Activated T-helper 1 cell treated with anti-CD3 and anti-CD28 coated beads, Interleukin-12 subunit alpha, Interleukin-12 subunit beta, Interleukin-2, Interleukin-4 antibody, amounts not matched to agents 30 ng/mL and 10 ng/mL and 1 ng/mL, durations not matched to agents 14 hours and 24 hours and 36 hours (primary cell): Measurements from ENCODE around the gene MAPK8IP3. TPM values are rescaled to one million over a fixed set of nuclear protein-coding genes. Genes with fewer than 3 reads are reported as not detected.
"Not testable (repeated sequence)": the region's sequence is repeated elsewhere in the genome, so short reads cannot be mapped to it uniquely, and the experiment has no call there.

Experiments
- DNase-seq: peaks from one replicate; pipeline ENCODE4 v3.0.0; 2021; ENCODE audit warnings: low spot score
- H3K27ac Mint-ChIP-seq: one replicate; pipeline ENCODE4 v1.8.0; 2021; ENCODE audit warnings: mild to moderate bottlenecking, mixed read lengths
- H3K27me3 Mint-ChIP-seq: one replicate; pipeline ENCODE4 v1.8.0; 2022; ENCODE audit warnings: mild to moderate bottlenecking, moderate library complexity, mixed read lengths; ENCODE audit not compliant: insufficient read depth
- H3K36me3 Mint-ChIP-seq: one replicate; pipeline ENCODE4 v1.8.0; 2021; ENCODE audit warnings: low read depth, mixed read lengths
- H3K4me1 Mint-ChIP-seq: one replicate; pipeline ENCODE4 v1.8.0; 2021; ENCODE audit warnings: low read depth, mixed read lengths
- H3K4me3 Mint-ChIP-seq: one replicate; pipeline ENCODE4 v1.8.0; 2021; ENCODE audit warnings: mild to moderate bottlenecking, moderate library complexity, mixed read lengths
- H3K9me3 Mint-ChIP-seq: one replicate; pipeline ENCODE4 v1.8.0; 2021; ENCODE audit warnings: mixed read lengths
- intact Hi-C: fragments of 100-400 bp; cut with micrococcal nuclease; formaldehyde crosslinking; loops from one replicate; pipeline ENCODE4 v1.15.1; 2024
- total RNA-seq: library from RNA; stranded (reverse); gene quantifications from 2 replicates; pipeline ENCODE4 v1.2.3, GENCODE V29; 2022

The MAPK8IP3 gene
- total RNA-seq, 1 donor from 2014 or later: 84.6 TPM

DNA sequence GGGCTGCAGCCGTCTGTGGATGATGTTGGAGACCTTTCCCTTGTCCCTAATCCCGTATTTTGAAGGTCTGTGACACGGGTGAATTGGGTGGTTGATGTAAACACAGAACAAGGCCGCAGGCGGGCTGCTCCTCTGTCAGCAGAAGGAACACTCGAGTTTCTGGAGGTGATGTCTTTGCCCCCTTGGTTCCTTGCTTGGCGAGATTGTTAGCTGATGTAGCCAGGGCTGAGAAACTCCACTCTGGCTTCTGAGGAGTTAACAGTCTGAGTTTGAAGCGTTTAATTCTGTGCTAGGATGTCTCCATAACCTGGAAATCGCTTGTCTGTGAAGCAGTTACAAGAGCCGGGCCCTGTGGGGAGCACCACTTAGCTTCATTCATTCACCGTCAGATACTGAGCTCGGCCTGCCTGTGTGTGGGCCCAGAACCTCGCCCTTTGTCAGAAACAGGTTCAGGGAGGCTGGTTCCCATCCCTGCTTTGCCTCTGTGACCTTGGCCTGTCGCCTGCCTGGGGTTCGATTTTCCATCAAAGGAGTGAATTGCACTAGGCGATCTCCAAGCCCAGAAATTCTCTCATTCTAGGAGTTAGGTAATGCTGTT lies 1.3 kb downstream of the MAPK8IP3 start:
- peak; percentile 5 for DNase-seq
- Mint-ChIP-seq H3K36me3 (peaks cover 16% of the 10 kb centered on the region), H3K9me3 (no peaks in the 10 kb centered on the region), H3K4me3 (peak overlapping the region; percentile 91), H3K27me3 (no peaks in the 10 kb centered on the region), H3K4me1 (peaks cover 28% of the 10 kb centered on the region), H3K27ac (peak overlapping the region; percentile 86)
- intact Hi-C loops: loop anchor here (5.0 to 10.0 kb wide), 2 partner anchors 65 to 292 kb away; partner anchors contain the start of genes EME2, MRPS34, NME3 and UNKL

DNA sequence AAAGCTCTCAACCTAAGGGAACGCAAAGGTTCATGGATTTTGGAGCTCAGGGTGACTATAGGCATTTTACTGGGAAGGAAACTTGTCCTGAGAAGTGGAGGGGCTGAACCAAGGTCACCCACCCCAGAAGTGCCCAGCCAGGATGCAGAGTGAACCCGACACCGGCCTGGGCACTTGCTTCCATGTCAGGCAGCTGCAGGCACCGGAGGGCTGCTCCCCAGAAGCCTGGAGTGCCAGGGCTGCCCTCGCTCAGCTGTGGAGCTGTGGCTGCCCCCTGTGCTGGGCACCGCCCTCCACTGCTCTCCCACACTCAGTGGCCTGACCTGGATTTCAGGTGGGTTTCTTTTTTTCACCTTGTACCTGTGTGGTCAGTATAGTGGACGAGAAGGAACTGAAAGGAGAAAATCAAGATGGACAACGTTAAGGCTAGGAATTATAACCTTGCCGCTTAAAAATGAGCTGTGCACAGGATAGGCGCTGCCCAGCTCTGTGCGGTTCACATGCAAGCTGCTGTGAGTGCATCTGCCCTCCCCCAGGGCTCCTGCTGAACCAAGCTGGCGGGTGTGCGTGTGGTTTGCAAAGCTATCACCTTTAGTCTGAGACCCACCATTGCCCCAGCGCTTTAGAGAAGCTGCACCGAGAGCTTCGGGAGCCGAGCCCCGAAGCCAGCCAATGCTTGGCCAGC lies 2.2 kb downstream of the MAPK8IP3 start:
- DNase-seq: no peak

DNA sequence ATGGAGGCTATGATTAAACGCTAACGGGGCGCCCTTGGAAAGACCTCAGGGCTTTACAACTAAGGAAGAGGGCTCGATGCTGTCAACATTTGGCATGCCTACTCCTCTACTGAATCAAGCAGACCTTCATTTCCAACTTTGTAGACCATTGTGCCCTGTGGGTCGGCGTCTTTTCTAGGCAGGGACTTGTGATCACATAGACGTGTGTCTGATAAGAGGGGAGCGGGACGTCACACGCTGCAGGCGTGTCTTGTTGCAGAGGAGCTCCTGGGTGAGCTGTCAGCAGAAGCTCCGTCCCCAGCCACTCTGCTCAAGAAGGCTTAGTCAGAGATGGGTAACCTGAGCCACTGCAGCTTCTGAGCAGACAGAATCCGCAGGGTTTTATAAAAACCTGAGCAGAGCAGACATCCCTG lies 2.8 kb downstream of the MAPK8IP3 start:
- Mint-ChIP-seq H3K4me1 (peaks cover 28% of the 10 kb centered on the region), H3K9me3 (no peaks in the 10 kb centered on the region), H3K27me3 (no peaks in the 10 kb centered on the region), H3K27ac (no peak overlapping the region), H3K4me3 (no peak overlapping the region), H3K36me3 (peaks cover 4% of the 10 kb centered on the region)
- DNase-seq: no peak
- intact Hi-C loops: loop anchor here (5.0 to 10.0 kb wide), 2 partner anchors 64 to 294 kb away; partner anchors contain the start of genes EME2, MRPS34, NME3 and UNKL

More for the DNA sequence above, 2.2 kb downstream of the MAPK8IP3 start:
- H3K27me3 Mint-ChIP-seq: no peaks in the 10 kb centered on the region
- H3K36me3 Mint-ChIP-seq: peaks cover 9% of the 10 kb centered on the region
- peak overlapping the region; percentile 50 for H3K27ac Mint-ChIP-seq
- peak overlapping the region; percentile 91 for H3K4me3 Mint-ChIP-seq
- H3K4me1 Mint-ChIP-seq: peaks cover 28% of the 10 kb centered on the region
- intact Hi-C loops: loop anchor here (5.0 to 10.0 kb wide), 2 partner anchors 64 to 293 kb away; partner anchors contain the start of genes EME2, MRPS34, NME3 and UNKL
- no peaks in the 10 kb centered on the region for H3K9me3 Mint-ChIP-seq

DNA sequence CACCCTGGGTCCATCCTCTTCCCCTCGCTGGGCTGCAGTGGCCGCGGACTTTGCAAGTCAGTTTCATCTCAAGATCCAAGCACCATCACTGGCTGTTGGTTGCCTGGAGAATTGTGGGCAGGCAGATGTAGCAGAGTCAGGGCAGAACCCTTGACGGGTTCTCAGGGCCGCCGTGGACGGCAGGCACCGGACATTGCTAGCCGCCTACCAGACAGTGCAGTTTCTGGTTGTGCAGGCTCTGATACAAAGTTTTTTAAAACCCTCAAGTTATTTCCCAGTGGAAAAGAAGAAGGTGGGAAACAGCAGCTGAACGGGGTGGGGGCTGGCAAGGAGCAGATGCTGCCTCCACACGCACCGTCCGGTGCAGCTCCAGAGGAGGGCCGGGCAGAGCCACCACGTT lies 3.4 kb downstream of the MAPK8IP3 start:
- intact Hi-C loops: loop anchor here (5.0 to 10.0 kb wide), 2 partner anchors 63 to 295 kb away; partner anchors contain the start of genes EME2, MRPS34, NME3 and UNKL
- Mint-ChIP-seq H3K36me3 (peaks cover 2% of the 10 kb centered on the region), H3K27ac (no peak overlapping the region), H3K9me3 (no peaks in the 10 kb centered on the region), H3K4me1 (peaks cover 25% of the 10 kb centered on the region), H3K27me3 (no peaks in the 10 kb centered on the region), H3K4me3 (no peak overlapping the region)
- no peak for DNase-seq

DNA sequence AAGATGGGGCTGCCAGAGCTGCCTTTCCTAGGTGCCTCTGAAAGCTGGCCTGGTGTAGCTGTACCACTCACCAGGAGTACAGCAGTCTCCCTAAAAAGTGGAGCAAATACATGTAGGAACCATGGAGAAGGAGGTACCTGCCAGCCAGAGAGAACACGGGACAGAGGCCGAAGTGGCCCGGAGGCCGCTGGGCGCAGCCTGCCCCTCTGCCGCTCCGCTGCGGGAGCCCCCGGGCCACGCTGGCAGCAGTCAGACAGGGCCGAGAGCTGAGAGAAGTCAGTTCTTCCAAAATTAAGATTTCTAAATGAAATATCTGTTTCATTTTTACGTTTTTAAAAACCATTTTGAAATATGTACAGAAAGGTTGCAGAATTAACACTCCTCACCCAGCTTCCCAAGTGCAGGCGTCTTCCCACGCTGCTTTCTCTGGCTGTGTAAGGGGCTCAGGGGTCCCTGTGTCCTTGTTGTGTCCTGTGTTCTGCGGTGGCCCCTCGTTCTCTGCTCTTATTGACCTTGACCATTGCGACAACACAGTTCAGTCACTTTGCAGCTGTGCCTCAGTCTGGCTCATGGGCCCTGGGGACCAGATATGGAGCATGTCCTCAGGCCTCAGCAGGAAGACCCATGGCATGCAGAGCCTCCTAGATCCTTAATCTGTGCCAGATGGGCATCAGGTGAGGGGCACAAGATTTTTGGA lies 5.0 kb downstream of the MAPK8IP3 start:
- Mint-ChIP-seq H3K9me3 (no peaks in the 10 kb centered on the region), H3K27ac (no peak overlapping the region), H3K27me3 (no peaks in the 10 kb centered on the region), H3K4me3 (no peak overlapping the region), H3K4me1 (peaks cover 15% of the 10 kb centered on the region), H3K36me3 (peaks cover 4% of the 10 kb centered on the region)
- no peak for DNase-seq
- intact Hi-C loops: no loop called here

DNA sequence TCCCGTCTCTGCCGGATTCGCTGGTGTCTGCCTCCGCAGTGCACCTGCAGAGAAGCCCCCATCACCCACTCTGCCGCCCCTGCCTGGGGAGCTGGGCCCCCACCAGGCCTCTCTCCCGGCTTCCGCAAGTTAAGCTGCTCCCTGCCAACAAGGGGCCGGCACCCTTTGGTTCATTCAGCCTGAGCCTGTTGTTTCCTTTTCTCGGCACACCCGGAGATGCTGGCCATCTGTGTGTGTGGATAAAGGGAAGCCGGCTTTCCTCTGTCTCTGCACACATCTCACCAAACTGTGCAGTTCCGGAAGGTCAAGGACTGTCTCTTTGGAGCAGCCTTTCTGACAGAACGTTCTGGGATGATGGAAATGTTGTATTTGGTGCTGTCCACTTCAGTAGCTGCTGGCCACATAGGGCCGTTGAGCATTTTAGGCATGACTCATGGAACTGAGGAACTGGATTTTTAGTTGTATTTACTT lies 6.8 kb downstream of the MAPK8IP3 start:
- H3K36me3 Mint-ChIP-seq: peaks cover 4% of the 10 kb centered on the region
- H3K27ac Mint-ChIP-seq: no peak overlapping the region
- H3K4me1 Mint-ChIP-seq: peaks cover 4% of the 10 kb centered on the region

DNA sequence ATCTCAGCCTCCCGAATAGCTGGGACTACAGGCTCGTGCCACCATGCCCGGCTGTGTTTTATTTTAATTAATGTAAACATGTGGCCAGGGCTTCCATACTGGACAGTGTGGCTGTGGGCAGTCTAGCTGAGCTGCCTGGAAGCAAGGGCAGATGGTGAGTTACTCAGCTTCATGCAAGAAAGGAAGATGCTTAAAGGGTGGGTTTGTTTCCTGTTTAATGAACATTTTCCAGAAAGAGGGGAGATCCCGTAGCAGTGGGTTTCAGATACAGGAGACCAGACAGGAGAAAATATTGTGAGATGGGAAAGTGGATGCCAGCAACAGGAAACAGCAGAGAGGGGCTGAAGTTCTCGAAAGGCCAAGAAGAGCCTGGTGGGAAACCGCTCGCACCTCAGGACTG lies 7.3 kb downstream of the MAPK8IP3 start:
- Mint-ChIP-seq H3K27me3 (no peaks in the 10 kb centered on the region), H3K27ac (no peak overlapping the region), H3K36me3 (peaks cover 4% of the 10 kb centered on the region), H3K4me1 (no peaks in the 10 kb centered on the region), H3K9me3 (no peaks in the 10 kb centered on the region), H3K4me3 (no peak overlapping the region)
- no peak for DNase-seq
- intact Hi-C loops: no loop called here

More for the DNA sequence above, 6.8 kb downstream of the MAPK8IP3 start:
- H3K27me3 Mint-ChIP-seq: no peaks in the 10 kb centered on the region
- intact Hi-C loops: no loop called here
- no peaks in the 10 kb centered on the region for H3K9me3 Mint-ChIP-seq
- no peak for DNase-seq
- no peak overlapping the region for H3K4me3 Mint-ChIP-seq

DNA sequence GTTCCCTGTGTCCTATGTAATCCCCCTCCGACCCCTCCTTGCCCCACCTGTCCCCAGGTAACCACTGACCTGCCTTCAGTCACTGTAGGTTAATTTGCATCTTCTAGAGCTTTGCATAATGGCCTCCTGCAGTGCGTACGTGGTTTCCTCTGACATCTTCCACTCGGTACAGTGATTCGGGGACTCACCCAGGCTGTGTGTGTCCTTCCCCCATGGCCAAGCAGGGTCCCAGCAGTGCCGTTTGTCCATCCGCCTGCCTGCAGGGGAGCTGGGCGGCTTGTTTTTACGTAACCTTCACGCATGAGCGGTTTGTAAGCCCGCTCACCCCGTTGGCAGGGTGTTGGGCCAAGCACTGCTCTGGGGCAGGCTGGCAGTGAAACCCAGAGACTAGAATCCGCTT lies 7.9 kb downstream of the MAPK8IP3 start:
- H3K4me3 Mint-ChIP-seq: no peak overlapping the region
- DNase-seq: no peak
- H3K9me3 Mint-ChIP-seq: no peaks in the 10 kb centered on the region
- H3K36me3 Mint-ChIP-seq: peaks cover 4% of the 10 kb centered on the region
- intact Hi-C loops: no loop called here
- peaks cover 2% of the 10 kb centered on the region for H3K4me1 Mint-ChIP-seq
- H3K27me3 Mint-ChIP-seq: no peaks in the 10 kb centered on the region
- no peak overlapping the region for H3K27ac Mint-ChIP-seq

DNA sequence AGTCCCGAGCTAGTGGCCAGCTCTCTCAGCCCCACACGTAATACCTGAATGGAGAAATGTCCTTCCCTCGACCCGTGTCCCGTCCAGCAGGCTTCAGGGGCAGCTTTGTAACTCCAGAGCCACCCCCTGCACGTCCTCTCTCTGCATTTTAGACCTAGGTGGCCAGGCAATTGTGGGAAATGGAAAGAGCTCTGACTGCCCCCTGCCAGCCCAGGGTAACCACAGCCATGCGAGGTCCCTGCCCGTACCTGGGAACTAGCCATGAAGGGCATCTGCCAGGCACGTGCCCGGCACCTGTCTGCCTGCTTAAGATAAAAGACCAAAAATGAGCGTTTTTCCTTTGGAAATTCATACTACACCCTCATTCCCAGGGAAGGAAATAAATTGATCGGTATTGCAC lies 9.2 kb downstream of the MAPK8IP3 start:
- no peak overlapping the region for H3K27ac Mint-ChIP-seq
- no peak overlapping the region for H3K4me3 Mint-ChIP-seq
- H3K4me1 Mint-ChIP-seq: peaks cover 11% of the 10 kb centered on the region
- intact Hi-C loops: no loop called here
- H3K27me3 Mint-ChIP-seq: no peaks in the 10 kb centered on the region
- H3K9me3 Mint-ChIP-seq: no peaks in the 10 kb centered on the region
- H3K36me3 Mint-ChIP-seq: peaks cover 6% of the 10 kb centered on the region
- no peak for DNase-seq

DNA sequence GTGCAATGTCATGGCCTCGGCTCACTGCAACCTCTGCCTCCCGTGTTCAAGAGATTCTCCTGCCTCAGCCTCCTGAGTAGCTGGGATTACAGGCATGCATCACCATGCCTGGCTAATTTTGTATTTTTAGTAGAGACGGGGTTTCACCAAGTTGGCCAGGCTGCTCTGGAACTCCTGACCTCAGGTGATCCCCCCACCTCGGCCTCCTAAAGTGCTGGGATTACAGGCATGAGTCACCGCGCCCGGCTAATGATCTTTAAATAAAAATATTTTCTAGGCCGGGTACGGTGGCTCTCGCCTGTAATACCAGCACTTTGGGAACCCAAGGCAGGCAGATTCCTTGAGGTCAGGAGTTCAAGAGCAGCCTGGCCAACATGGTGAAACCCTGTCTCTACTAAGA lies 12.2 kb downstream of the MAPK8IP3 start:
- H3K27me3 Mint-ChIP-seq, H3K4me3 Mint-ChIP-seq, H3K9me3 Mint-ChIP-seq, DNase-seq, H3K36me3 Mint-ChIP-seq, H3K27ac Mint-ChIP-seq, intact Hi-C loops: not testable (repeated sequence)
- peaks cover 24% of the 10 kb centered on the region for H3K4me1 Mint-ChIP-seq

DNA sequence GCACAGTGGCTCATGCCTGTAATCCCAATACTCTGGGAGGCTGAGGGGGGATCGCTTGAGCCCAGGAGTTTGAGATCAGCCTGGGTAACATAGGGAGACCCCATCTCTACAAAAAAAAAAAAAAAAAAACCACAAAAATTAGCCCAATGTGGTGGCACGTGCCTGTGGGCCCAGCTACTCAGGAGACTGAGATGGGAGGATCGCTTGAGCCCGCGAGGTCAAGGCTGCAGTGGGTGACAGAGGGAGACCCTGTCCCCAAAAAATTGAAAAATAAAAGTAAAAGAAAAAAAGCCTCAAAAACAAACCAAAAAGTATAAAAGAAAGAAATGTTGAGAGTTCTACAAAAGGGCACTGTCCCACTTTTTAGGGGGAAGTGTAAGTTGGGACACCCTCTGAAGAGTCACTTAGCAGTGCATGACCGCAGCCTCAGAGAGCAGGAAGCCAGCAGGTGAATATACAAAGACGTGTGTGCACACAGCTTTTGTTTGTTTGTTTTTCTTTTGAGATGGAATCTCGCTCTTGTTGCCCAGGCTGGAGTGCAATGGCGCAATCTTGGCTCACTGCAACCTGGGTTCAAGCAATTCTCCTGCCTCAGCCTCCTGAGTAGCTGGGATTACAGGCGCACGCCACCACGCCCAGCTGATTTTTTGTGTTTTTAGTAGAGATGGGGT lies 13.7 kb downstream of the MAPK8IP3 start:
- H3K27me3 Mint-ChIP-seq, H3K27ac Mint-ChIP-seq, H3K4me3 Mint-ChIP-seq, H3K9me3 Mint-ChIP-seq, intact Hi-C loops, H3K36me3 Mint-ChIP-seq, DNase-seq: not testable (repeated sequence)
- peaks cover 30% of the 10 kb centered on the region for H3K4me1 Mint-ChIP-seq

DNA sequence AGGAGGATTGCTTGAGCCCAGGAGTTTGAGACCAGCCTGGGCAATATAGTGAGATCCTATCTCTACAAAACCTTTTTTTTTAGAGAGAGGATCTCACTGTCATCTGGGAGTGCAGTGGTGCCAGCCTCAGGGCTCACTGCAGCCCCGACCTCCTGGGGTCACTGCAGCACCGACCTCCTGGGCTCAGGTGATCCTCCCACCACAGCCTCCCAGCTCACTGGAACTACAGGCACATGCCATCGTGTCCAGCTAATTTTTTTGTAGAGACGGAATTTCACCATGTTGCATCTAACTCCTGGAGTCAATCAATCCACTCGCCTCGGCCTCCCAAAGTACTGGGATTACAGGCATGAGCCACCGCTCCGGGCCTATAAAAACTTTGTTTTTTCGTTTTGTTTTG lies 15.4 kb downstream of the MAPK8IP3 start:
- H3K27me3 Mint-ChIP-seq: no peaks in the 10 kb centered on the region
- H3K4me1 Mint-ChIP-seq: peaks cover 30% of the 10 kb centered on the region
- no peaks in the 10 kb centered on the region for H3K9me3 Mint-ChIP-seq
- intact Hi-C loops: no loop called here
- H3K27ac Mint-ChIP-seq: no peak overlapping the region
- peaks cover 4% of the 10 kb centered on the region for H3K36me3 Mint-ChIP-seq
- no peak overlapping the region for H3K4me3 Mint-ChIP-seq
- DNase-seq: no peak
